Sigmoid colon (tissue), 7 donors: ENCODE data around the gene C12orf57. TPM values are rescaled to one million over a fixed set of nuclear protein-coding genes. Genes with fewer than 3 reads are reported as not detected.

ENCODE experiments used
- DNase-seq: peaks from one replicate; pipeline ENCODE4 v3.0.0-alpha.2; 2019
- H3K27ac ChIP-seq, 4 donors: fragments of 200-600 bp; sonication (generic); one replicate each; pipeline ENCODE4 v1.5.1; 2016 to 2019; ENCODE audit warnings: mild to moderate bottlenecking in 1 of 4
- H3K27me3 ChIP-seq, 3 donors: fragments of 200-600 bp; sonication (generic); one replicate each; pipeline ENCODE4 v1.5.1; 2019; ENCODE audit warnings: mild to moderate bottlenecking in 1 of 3
- H3K36me3 ChIP-seq, 4 donors: fragments of 200-600 bp; sonication (generic); one replicate each; pipeline ENCODE4 v1.5.1; 2016 to 2019
- H3K4me1 ChIP-seq, 4 donors: fragments of 200-600 bp; sonication (generic); one replicate each; pipeline ENCODE4 v1.5.1; 2017 to 2019
- H3K4me3 ChIP-seq, 4 donors: fragments of 200-600 bp; sonication (generic); one replicate each; pipeline ENCODE4 v1.5.1; 2017 to 2019; ENCODE audit warnings: mild to moderate bottlenecking in 2 of 4, moderate library complexity in 1 of 4
- H3K9me3 ChIP-seq, 4 donors: fragments of 200-600 bp in 3 of 4; sonication (generic) in 3 of 4; one replicate each; pipeline versions ENCODE4 v1.5.1 to v1.6.1; 2013 to 2019
- CTCF ChIP-seq, 4 experiments: fragments of 450-650 bp in 3 of 4; fragments of 200-600 bp in 1 of 4; IDR thresholded peaks; one replicate each; pipeline ENCODE4 v1.5.1; 2016 to 2019; ENCODE audit warnings: antibody characterized with exemption in 4 of 4, mild to moderate bottlenecking in 3 of 4, moderate library complexity in 2 of 4
- EP300 ChIP-seq, 4 donors: sonication (generic); formaldehyde crosslinking; IDR thresholded peaks; one replicate each; pipeline ENCODE4 v1.6.1; 2017; ENCODE audit warnings: antibody characterized with exemption in 4 of 4
- POLR2A ChIP-seq, 2 donors: fragments of 450-650 bp; IDR thresholded peaks; one replicate each; pipeline ENCODE4 v1.6.1; 2016; ENCODE audit warnings: antibody characterized with exemption in 2 of 2, mild to moderate bottlenecking in 2 of 2, moderate library complexity in 2 of 2
- POLR2AphosphoS5 ChIP-seq, 4 donors: sonication (generic); formaldehyde crosslinking; IDR thresholded peaks; one replicate each; pipeline ENCODE4 v1.6.1; 2017; ENCODE audit warnings: antibody characterized with exemption in 4 of 4
- WGBS, 2 donors: extraction: QIAGEN DNeasy Blood & Tissue Kit; methylation state at CpG; one replicate each; pipeline ENCODE4 v1.1.7; 2013; 5-methylcytosine and 5-hydroxymethylcytosine counted together
- intact Hi-C: fragments of 100-400 bp; cut with DNase I; formaldehyde crosslinking; loops from one replicate; pipeline ENCODE4 v1.15.1; 2023
- polyA plus RNA-seq, 3 donors: library from polyadenylated mRNA; stranded (reverse); fragments of 200-250 nt; gene quantifications; one replicate each; pipeline ENCODE4 v1.2.3, GENCODE V29; 2013
- total RNA-seq, 4 donors: library from RNA; depleted of rRNA; stranded (reverse); fragments of >200 nt; gene quantifications; one replicate each; pipeline ENCODE4 v1.1.0, GENCODE V29; 2016
- donor health status: healthy with polysubstance abuse.
- donor health status: Bipolar disorder and iron deficiency.
- donor health status: healthy.

The C12orf57 gene
- total and polyA plus RNA-seq, 7 donors, result 305 to 810 (median 623) TPM

DNA sequence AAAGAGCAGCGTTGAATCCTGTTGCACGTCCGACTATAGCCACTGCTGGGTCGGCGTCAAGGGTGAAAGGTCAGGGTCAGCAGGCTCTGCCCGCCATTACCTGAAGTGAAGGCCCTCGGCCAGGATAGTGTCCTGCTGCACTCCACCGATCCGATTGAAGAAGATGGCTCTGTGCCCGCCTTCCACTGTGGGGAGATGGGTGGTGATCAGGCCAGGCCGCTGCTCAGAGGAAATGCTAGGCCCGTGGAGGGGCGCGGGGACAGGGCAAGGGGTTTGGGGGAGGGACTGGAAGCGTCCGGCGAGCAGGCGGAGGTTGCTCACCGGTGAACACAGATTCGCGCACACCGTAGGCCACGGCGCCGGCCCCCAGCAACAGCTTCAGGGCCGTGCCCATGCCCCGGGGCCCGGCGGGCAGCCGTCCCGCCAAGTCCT, 26.3 kb downstream of the C12orf57 start:
- 0 to 1% methylated on average over 31 of the region's 31 CpGs for WGBS, 2 donors
- Histone ChIP-seq H3K9me3 (no peaks in the 10 kb centered on the region), H3K4me1 (peaks cover 0 to 35% (median 28%) of the 10 kb centered on the region in 4 donors), H3K4me3 (peak overlapping the region; percentile 63 to 94 (median 82)), H3K36me3 (peaks cover 40 to 54% (median 48%) of the 10 kb centered on the region in 4 donors), H3K27ac (peak overlapping the region; percentile 84 to 93 (median 91)), H3K27me3 (no peaks in the 10 kb centered on the region)
- TF ChIP-seq CTCF (IDR thresholded peaks at IDR 0.05) (no peak), POLR2A (IDR thresholded peaks at IDR 0.05) (no peak), POLR2AphosphoS5 (IDR thresholded peaks at IDR 0.05) (no peak), EP300 (IDR thresholded peaks at IDR 0.05) (no peak)
- DNase-seq, result no peak
- intact Hi-C loops, result loop anchor here (2.0 kb wide), 2 partner anchors 49 to 139 kb away; partner anchors contain the start of genes C1RL and LPCAT3

- no peak overlapping the region for H3K27ac ChIP-seq
- H3K36me3 ChIP-seq, result peaks cover 20 to 53% (median 45%) of the 10 kb centered on the region in 4 donors
- no peaks in the 10 kb centered on the region for H3K27me3 ChIP-seq
- no peak for DNase-seq
- 91 to 94% methylated on average over 6 of the region's 6 CpGs for WGBS, 2 donors
- intact Hi-C loops, result no loop called here
- no peaks in the 10 kb centered on the region for H3K9me3 ChIP-seq
- H3K4me3 ChIP-seq, result no peak overlapping the region
- TF ChIP-seq POLR2AphosphoS5 (IDR thresholded peaks at IDR 0.05) (no peak), CTCF (IDR thresholded peaks at IDR 0.05) (no peak), POLR2A (IDR thresholded peaks at IDR 0.05) (no peak), EP300 (IDR thresholded peaks at IDR 0.05) (no peak)
- peaks cover 0 to 19% (median 17%) of the 10 kb centered on the region in 4 donors for H3K4me1 ChIP-seq
Measured at GRCh38 chr12:6974180-6974579, 30.4 kb downstream of the C12orf57 start.

GRCh38 chr12:6975297-6976032, 31.6 kb downstream of the C12orf57 start:
- intact Hi-C loops, result no loop called here
- Histone ChIP-seq H3K27me3 (no peaks in the 10 kb centered on the region), H3K36me3 (peaks cover 20 to 66% (median 48%) of the 10 kb centered on the region in 4 donors), H3K4me3 (no peak overlapping the region), H3K27ac (no peak overlapping the region), H3K9me3 (no peaks in the 10 kb centered on the region), H3K4me1 (peaks cover 0 to 10% (median 9%) of the 10 kb centered on the region in 4 donors)
- 84 to 90% methylated on average over 2 of the region's 2 CpGs for WGBS, 2 donors
- TF ChIP-seq CTCF (IDR thresholded peaks at IDR 0.05) (no peak), POLR2A (IDR thresholded peaks at IDR 0.05) (no peak), POLR2AphosphoS5 (IDR thresholded peaks at IDR 0.05) (no peak), EP300 (IDR thresholded peaks at IDR 0.05) (no peak)
- peak; percentile 35 for DNase-seq

- Histone ChIP-seq H3K36me3 (peaks cover 34 to 88% (median 61%) of the 10 kb centered on the region in 4 donors), H3K9me3 (no peaks in the 10 kb centered on the region), H3K27me3 (no peaks in the 10 kb centered on the region), H3K4me3 (no peak overlapping the region), H3K4me1 (no peaks in the 10 kb centered on the region), H3K27ac (no peak overlapping the region)
- WGBS, 2 donors, result 82 to 87% methylated on average over 10 of the region's 10 CpGs
- intact Hi-C loops, result no loop called here
- no peak for DNase-seq
- TF ChIP-seq POLR2AphosphoS5 (IDR thresholded peaks at IDR 0.05), result no peak
- no peak for TF ChIP-seq EP300 (IDR thresholded peaks at IDR 0.05)
- TF ChIP-seq POLR2A (IDR thresholded peaks at IDR 0.05), result no peak
- TF ChIP-seq CTCF (IDR thresholded peaks at IDR 0.05), result no peak
Measured at GRCh38 chr12:6977653-6978052, 33.8 kb downstream of the C12orf57 start.
